Neural cell (in vitro differentiated cells): Measurements from ENCODE around the gene KLC4.

Experiments
- CTCF ChIP-seq: fragments of 450-650 bp; IDR thresholded peaks from 2 replicates; pipeline ENCODE4 v1.5.1; 2014; ENCODE audit warnings: antibody characterized with exemption, mild to moderate bottlenecking, moderate library complexity; ENCODE audit not compliant: poor library complexity, severe bottlenecking
- POLR2AphosphoS5 ChIP-seq: IDR thresholded peaks from 2 replicates; pipeline ENCODE4 v1.6.1; 2012

DNA sequence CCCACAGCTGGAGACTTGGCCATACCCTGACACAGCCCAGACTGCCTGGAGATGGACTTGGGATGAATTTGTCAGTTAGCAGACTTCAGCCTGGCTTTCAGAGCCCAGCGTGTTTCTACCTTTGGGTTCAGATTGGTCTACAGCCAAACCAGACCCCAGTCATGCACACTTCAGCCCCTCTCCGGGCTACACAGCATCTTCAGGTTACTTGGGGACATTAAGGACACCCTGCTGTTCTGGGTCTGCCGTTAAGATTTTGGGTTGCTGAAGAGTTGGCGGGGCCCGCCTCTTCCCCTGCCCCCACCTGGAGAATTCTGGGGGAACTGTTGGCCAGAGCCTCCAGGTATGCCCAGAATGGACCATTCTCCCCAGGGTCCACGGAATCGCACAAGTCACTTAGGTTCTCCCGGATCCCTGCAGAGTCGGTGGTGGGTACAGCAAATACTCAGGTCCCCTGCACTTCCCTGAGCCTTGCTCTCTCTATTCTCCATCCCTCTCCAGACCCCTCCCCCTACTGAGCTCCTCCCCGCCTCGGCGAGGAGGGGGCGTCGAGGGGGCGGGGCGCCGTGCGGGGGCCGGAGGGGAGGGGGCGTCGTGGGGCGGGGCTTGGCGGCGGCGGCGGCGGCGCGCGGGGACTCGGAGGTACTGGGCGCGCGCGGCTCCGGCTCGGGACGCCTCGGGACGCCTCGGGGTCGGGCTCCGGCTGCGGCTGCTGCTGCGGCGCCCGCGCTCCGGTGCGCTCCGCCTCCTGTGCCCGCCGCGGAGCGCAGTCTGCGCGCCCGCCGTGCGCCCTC, 16.4 kb downstream of the KLC4 start, which contains the start of gene PTK7:
- TF ChIP-seq POLR2AphosphoS5, result peak; percentile 54
- TF ChIP-seq CTCF, result no peak
